Stomach (tissue), 9 donors: ENCODE measurements around the gene MAP3K6. TPM values are rescaled to one million over a fixed set of nuclear protein-coding genes. Genes with fewer than 3 reads are reported as not detected.

Source experiments
- DNase-seq, 2 donors: peaks; one replicate each; pipeline versions ENCODE4 v3.0.0 to v3.0.0-alpha.2; 2013 to 2019
- H3K27ac ChIP-seq, 5 donors: fragments of 200-600 bp in 4 of 5; sonication (generic) in 4 of 5; one replicate each; pipeline ENCODE4 v1.5.1; 2013 to 2019; ENCODE audit warnings: mild to moderate bottlenecking in 1 of 5, moderate library complexity in 1 of 5
- H3K27me3 ChIP-seq, 3 donors: fragments of 200-600 bp; sonication (generic); one replicate each; pipeline ENCODE4 v1.5.1; 2017 to 2019; ENCODE audit warnings: mixed run types in 1 of 3
- H3K36me3 ChIP-seq, 4 donors: fragments of 200-600 bp; sonication (generic); 1 replicate in 3 of 4; 2 replicates in 1 of 4; pipeline ENCODE4 v1.5.1; 2016 to 2019
- H3K4me1 ChIP-seq, 4 donors: fragments of 200-600 bp; sonication (generic); one replicate each; pipeline ENCODE4 v1.5.1; 2016 to 2019
- H3K4me3 ChIP-seq, 4 donors: fragments of 200-600 bp; sonication (generic) in 3 of 4; one replicate each; pipeline ENCODE4 v1.5.1; 2016 to 2019; ENCODE audit warnings: mild to moderate bottlenecking in 1 of 4
- H3K9me3 ChIP-seq, 4 donors: fragments of 200-600 bp; sonication (generic); one replicate each; pipeline ENCODE4 v1.5.1; 2016 to 2019
- EP300 ChIP-seq: sonication (generic); formaldehyde crosslinking; IDR thresholded peaks from one replicate; pipeline ENCODE4 v1.6.1; 2017; ENCODE audit warnings: antibody characterized with exemption
- POLR2A ChIP-seq, 4 donors: fragments of 450-650 bp; IDR thresholded peaks; one replicate each; pipeline ENCODE4 v1.6.1; 2016; ENCODE audit warnings: antibody characterized with exemption in 4 of 4, control low read depth in 2 of 4, mild to moderate bottlenecking in 1 of 4, moderate library complexity in 1 of 4
- POLR2AphosphoS5 ChIP-seq, 3 donors: sonication (generic); formaldehyde crosslinking; IDR thresholded peaks; one replicate each; pipeline ENCODE4 v1.6.1; 2016; ENCODE audit warnings: antibody characterized with exemption in 3 of 3
- WGBS, 5 donors: extraction: QIAGEN DNeasy Blood & Tissue Kit in 3 of 5; methylation state at CpG; one replicate each; pipeline versions ENCODE4 v1.1.5 to v1.1.7; 2013 to 2018; 5-methylcytosine and 5-hydroxymethylcytosine counted together
- intact Hi-C: fragments of 100-400 bp; cut with DNase I; formaldehyde crosslinking; loops from one replicate; pipeline ENCODE4 v1.15.1; 2023; ENCODE audit warnings: low total_unique reads
- polyA plus RNA-seq, 3 donors: library from polyadenylated mRNA; stranded (reverse); fragments of 200-250 nt; gene quantifications; one replicate each; pipeline ENCODE4 v1.2.3, GENCODE V29; 2013
- total RNA-seq, 5 donors: library from RNA; depleted of rRNA; stranded (reverse); fragments of >200 nt; gene quantifications; one replicate each; pipeline versions ENCODE4 v1.1.0 to v1.2.3, GENCODE V29; 2014 to 2016
- TF ChIP-seq, protein P1 (sequence below), 7 experiments: fragments of 450-650 bp in 4 of 7; fragments of 200-600 bp in 3 of 7; sonication (generic) in 3 of 7; IDR thresholded peaks; one replicate each; pipeline ENCODE4 v1.5.1; 2016 to 2019; ENCODE audit warnings: antibody characterized with exemption in 7 of 7, control low read depth in 2 of 7, mild to moderate bottlenecking in 1 of 7
- donor health status: healthy with polysubstance abuse.
- donor health status: Bipolar disorder and iron deficiency.
- donor health status: healthy.

The MAP3K6 gene
- total and polyA plus RNA-seq, 8 donors = 11.6 to 110 (median 36.2) TPM

DNA sequence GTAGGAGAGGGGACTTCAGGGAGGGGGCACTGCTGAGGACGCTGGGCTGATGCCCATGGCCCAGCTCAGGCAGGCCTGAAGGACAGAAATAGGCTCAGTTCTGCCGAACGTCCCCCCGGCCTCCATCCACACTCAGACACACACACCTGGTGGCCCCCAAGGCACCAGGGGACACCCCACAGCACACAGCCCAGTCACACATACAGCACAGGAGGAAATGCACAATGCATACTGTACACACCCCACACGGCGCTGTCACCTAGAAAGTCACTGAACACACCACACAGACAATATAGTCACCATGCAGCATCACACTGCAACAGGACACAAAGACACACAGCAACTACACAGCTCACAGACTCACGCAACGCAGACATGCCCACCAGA is 24.4 kb downstream of the MAP3K6 start:
- intact Hi-C loops = no loop called here
- H3K9me3 ChIP-seq = no peaks in the 10 kb centered on the region
- peaks cover 0 to 44% (median 29%) of the 10 kb centered on the region in 4 donors for H3K4me1 ChIP-seq

DNA sequence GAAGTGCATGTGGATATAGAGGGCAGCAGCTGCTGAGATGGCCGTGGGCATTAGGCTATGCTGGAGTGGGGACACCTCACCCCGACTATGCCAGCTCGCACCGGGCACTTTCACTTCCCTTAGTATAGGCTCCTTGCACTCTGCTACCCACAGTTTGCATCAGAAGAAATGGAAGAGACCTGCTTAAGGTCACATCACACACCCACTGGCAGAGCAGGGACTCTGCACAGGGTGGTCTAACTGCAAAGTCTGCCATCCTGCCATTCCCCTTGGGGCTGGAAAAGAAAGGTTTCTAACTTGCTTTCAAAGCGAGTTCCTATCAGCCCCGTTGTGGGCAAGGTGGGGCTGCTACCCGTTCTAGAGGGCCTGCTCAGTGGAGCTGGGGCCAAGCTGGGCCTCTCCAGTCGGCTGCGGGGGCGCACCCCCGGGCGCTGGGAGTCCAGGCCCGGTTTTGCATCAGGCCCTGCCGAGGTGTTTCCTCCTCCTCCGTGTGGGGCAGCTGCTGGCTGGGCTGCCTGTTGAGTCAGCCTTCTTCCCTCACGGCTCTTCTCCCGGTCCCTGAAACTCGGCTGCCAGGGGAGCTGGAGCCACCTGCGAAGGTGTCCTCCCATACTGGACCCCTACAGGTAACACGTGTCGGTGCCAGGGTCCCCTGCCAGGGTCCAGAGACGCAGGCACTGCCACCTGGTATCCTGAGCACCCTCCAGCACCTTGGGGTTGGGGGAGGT is 25.1 kb downstream of the MAP3K6 start, which contains the start of gene SYTL1:
Gene SYTL1 (plus strand): TSS at position 498 of the 728 bp plus-strand sequence. CDS start 3,313 bp downstream, outside the sequence.
- peak within 1 kb of the TSS; percentile 43 to 61 (median 52) for H3K4me3 ChIP-seq

More for the DNA sequence above, 24.4 kb downstream of the MAP3K6 start:
- H3K27me3 ChIP-seq = no peaks in the 10 kb centered on the region
- peak overlapping the region; percentile 43 to 61 (median 52) for H3K4me3 ChIP-seq
- H3K36me3 ChIP-seq = peaks cover 0 to 15% (median 9%) of the 10 kb centered on the region in 4 donors
- TF ChIP-seq, protein P1, sequence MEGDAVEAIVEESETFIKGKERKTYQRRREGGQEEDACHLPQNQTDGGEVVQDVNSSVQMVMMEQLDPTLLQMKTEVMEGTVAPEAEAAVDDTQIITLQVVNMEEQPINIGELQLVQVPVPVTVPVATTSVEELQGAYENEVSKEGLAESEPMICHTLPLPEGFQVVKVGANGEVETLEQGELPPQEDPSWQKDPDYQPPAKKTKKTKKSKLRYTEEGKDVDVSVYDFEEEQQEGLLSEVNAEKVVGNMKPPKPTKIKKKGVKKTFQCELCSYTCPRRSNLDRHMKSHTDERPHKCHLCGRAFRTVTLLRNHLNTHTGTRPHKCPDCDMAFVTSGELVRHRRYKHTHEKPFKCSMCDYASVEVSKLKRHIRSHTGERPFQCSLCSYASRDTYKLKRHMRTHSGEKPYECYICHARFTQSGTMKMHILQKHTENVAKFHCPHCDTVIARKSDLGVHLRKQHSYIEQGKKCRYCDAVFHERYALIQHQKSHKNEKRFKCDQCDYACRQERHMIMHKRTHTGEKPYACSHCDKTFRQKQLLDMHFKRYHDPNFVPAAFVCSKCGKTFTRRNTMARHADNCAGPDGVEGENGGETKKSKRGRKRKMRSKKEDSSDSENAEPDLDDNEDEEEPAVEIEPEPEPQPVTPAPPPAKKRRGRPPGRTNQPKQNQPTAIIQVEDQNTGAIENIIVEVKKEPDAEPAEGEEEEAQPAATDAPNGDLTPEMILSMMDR (IDR thresholded peaks at IDR 0.05) = no peak
- no peak for TF ChIP-seq POLR2A (IDR thresholded peaks at IDR 0.05)
- TF ChIP-seq EP300 = no peak
- no peak for TF ChIP-seq POLR2AphosphoS5 (IDR thresholded peaks at IDR 0.05)
- WGBS, 5 donors = 18 to 49% (median 25%) methylated on average over 4 to 8 of the region's 8 CpGs
- peak in 1 of 2 donors; percentile 54 for DNase-seq
- H3K27ac ChIP-seq = peak overlapping the region; percentile 76 to 90 (median 87)

DNA sequence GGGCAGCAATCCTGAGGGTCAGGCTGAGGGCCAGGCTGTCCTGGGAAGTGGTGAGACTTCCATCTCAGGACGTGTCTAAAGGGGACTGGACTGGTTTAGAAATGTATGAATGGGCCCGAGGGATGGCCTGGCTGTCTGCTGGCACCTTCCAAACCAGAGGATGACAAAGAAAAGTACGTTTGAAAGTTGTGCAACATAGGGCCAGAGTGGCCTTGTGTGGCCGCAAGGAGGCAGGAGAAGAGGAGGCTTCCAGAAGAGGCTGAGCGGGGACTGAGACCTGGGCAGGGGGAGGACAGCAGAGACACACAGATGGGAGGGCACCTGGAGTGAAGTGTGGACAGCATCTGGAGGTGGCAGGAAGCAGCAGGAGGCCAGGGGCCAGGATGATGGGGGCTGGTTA is 27.5 kb downstream of the MAP3K6 start:
- intact Hi-C loops = no loop called here

More for the DNA sequence above, 25.1 kb downstream of the MAP3K6 start, which contains the start of gene SYTL1:
- Histone ChIP-seq H3K27me3 (no peaks in the 10 kb centered on the region), H3K36me3 (peaks cover 0 to 22% (median 16%) of the 10 kb centered on the region in 4 donors), H3K27ac (peak within 1 kb of the TSS; percentile 76 to 90 (median 87)), H3K9me3 (no peaks in the 10 kb centered on the region), H3K4me1 (peaks cover 0 to 38% (median 27%) of the 10 kb centered on the region in 4 donors)
- intact Hi-C loops = no loop called here
- TF ChIP-seq, protein P1 (IDR thresholded peaks at IDR 0.05) = no peak
- peak in 2 of 3 donors; percentile 65 to 74 for TF ChIP-seq POLR2AphosphoS5 (IDR thresholded peaks at IDR 0.05)
- peak; percentile 82 to 88 for DNase-seq
- 17 to 40% (median 17%) methylated on average over 2 to 22 of the region's 22 CpGs for WGBS, 5 donors

DNA sequence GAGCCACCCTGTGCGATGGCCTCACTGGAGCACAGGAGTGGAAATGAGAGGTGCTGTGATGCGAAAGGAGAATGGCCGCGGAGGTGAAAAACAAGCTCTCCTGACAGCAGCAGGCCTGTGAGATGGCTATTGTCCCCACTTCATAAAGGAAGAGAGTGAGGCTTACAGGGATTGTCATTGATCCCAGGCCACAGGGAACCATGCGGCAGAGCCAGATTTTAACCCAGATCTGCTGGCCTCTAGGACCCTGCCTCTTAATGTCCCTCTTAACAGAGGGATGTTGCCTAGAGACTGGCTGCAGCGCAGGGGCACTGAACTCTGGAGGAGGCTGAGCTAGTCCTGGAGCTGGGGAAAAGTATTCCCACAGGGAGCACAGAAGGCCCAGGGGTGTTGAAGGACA is 28.0 kb downstream of the MAP3K6 start:
- intact Hi-C loops = no loop called here
- Histone ChIP-seq H3K4me3 (no peak overlapping the region), H3K36me3 (peaks cover 29 to 51% (median 41%) of the 10 kb centered on the region in 4 donors), H3K9me3 (no peaks in the 10 kb centered on the region), H3K27me3 (no peaks in the 10 kb centered on the region), H3K4me1 (peaks cover 0 to 31% (median 23%) of the 10 kb centered on the region in 4 donors), H3K27ac (no peak overlapping the region)
- WGBS, 5 donors = 86 to 94% (median 88%) methylated on average over 6 of the region's 6 CpGs
- DNase-seq = no peak
- no peak for TF ChIP-seq EP300
- TF ChIP-seq, protein P1 (IDR thresholded peaks at IDR 0.05) = no peak
- no peak for TF ChIP-seq POLR2AphosphoS5 (IDR thresholded peaks at IDR 0.05)
- TF ChIP-seq POLR2A (IDR thresholded peaks at IDR 0.05) = no peak

More for the DNA sequence above, 27.5 kb downstream of the MAP3K6 start:
- Histone ChIP-seq H3K27me3 (no peaks in the 10 kb centered on the region), H3K9me3 (no peaks in the 10 kb centered on the region), H3K27ac (no peak overlapping the region), H3K4me3 (no peak overlapping the region), H3K36me3 (peaks cover 24 to 46% (median 36%) of the 10 kb centered on the region in 4 donors), H3K4me1 (peaks cover 0 to 36% (median 27%) of the 10 kb centered on the region in 4 donors)
- TF ChIP-seq, protein P1 (IDR thresholded peaks at IDR 0.05) = no peak
- no peak for TF ChIP-seq EP300
- TF ChIP-seq POLR2AphosphoS5 (IDR thresholded peaks at IDR 0.05) = no peak
- TF ChIP-seq POLR2A (IDR thresholded peaks at IDR 0.05) = no peak
- 62 to 77% (median 66%) methylated on average over 5 of the region's 5 CpGs for WGBS, 5 donors
- DNase-seq = no peak
